K562 (cell line): ENCODE data around the gene SH3BP4. TPM values are rescaled to one million over a fixed set of nuclear protein-coding genes. Genes with fewer than 3 reads are reported as not detected.

Experiments
- ATAC-seq: fragments of 200-7000 bp; cut with Tn5 transposase; 3 replicates; pipeline ENCODE4 v1.9.1; 2020; ENCODE audit warnings: moderate library complexity
- BruUV-seq: library from RNA; stranded (reverse); fragments of 400-500 nt; replicated peaks from 2 replicates; lab custom pipeline; 2021; lab: Mats Ljungman, UMichigan
- CTCF ChIA-PET: fragments of 300-600 bp; formaldehyde crosslinking; extraction: SDS; loops from one replicate; lab custom pipeline; 2021; ENCODE audit warnings: low intra/inter-chr PET ratio; lab: Yijun Ruan, JAX
- POLR2A ChIA-PET: fragments of 300-600, 350-650 bp; sonication (Branson Sonifier 250); formaldehyde crosslinking; extraction: SDS; loops from one replicate; lab custom pipeline; 2021; ENCODE audit warnings: antibody characterized with exemption, inconsistent platforms; lab: Yijun Ruan, JAX
- DNase-seq, 4 experiments: peaks; one replicate each; pipeline versions ENCODE4 v3.0.0 to v3.0.0-alpha.2; 2011 to 2018; ENCODE audit warnings: low spot score in 3 of 4, mixed read lengths in 3 of 4; ENCODE audit errors: extremely low read depth in 1 of 4
- FAIRE-seq: peaks from 2 replicates; lab custom pipeline; 2011; peaks lifted over from hg19 to GRCh38; lab: Jason Lieb, UNC
- H2AFZ ChIP-seq: 2 replicates; pipeline ENCODE4 v1.6.0; 2011; ENCODE audit warnings: low read depth, low read length, control low read depth, inconsistent platforms
- H3K27ac ChIP-seq: fragments of 200-600 bp; 3 replicates; pipeline ENCODE4 v1.8.0; 2011; ENCODE audit warnings: low read depth, mild to moderate bottlenecking, control low read depth, inconsistent platforms, low read length, moderate library complexity, mixed read lengths; ENCODE audit errors: extremely low read depth
- H3K27me3 ChIP-seq, 2 experiments: fragments of 300-600 bp in 1 of 2; 2 replicates in 1 of 2; 3 replicates in 1 of 2; pipeline versions ENCODE4 v1.6.0 to v1.8.0; 2011; ENCODE audit warnings: inconsistent platforms in 2 of 2, low read length in 2 of 2, mild to moderate bottlenecking in 1 of 2, mixed read lengths in 1 of 2, moderate library complexity in 1 of 2; ENCODE audit not compliant: control insufficient read depth in 2 of 2, insufficient read depth in 2 of 2
- H3K36me3 ChIP-seq: fragments of 300-600 bp; 3 replicates; pipeline ENCODE4 v1.8.0; 2011; ENCODE audit warnings: mild to moderate bottlenecking, low read length, inconsistent platforms; ENCODE audit not compliant: control insufficient read depth, insufficient read depth
- H3K4me1 ChIP-seq, 2 experiments: fragments of 200-600 bp in 1 of 2; replicated peaks in 1 of 2; 2 replicates in 1 of 2; 3 replicates in 1 of 2; pipeline versions ENCODE4 v1.5.1 to v1.8.0; 2011; ENCODE audit warnings: inconsistent platforms in 2 of 2, low read length in 2 of 2, mild to moderate bottlenecking in 1 of 2, mixed read lengths in 1 of 2, moderate library complexity in 1 of 2; ENCODE audit not compliant: control insufficient read depth in 2 of 2, insufficient read depth in 2 of 2
- H3K4me2 ChIP-seq: 2 replicates; pipeline ENCODE4 v1.6.1; 2011; ENCODE audit warnings: low read length, control low read depth, inconsistent platforms, mixed read lengths; ENCODE audit not compliant: insufficient read depth
- H3K4me3 ChIP-seq: fragments of 200-600 bp; sonication (generic), shearing (Covaris generic); 2 replicates; pipeline ENCODE4 v1.5.1; 2016; ENCODE audit warnings: control low read depth, inconsistent platforms
- H3K79me2 ChIP-seq: fragments of 200-600 bp; 3 replicates; pipeline ENCODE4 v1.8.0; 2011; ENCODE audit warnings: low read length, inconsistent platforms; ENCODE audit not compliant: control insufficient read depth, insufficient read depth
- H3K9ac ChIP-seq, 2 experiments: 2 replicates each; pipeline versions ENCODE4 v1.6.0 to v1.6.1; 2011; ENCODE audit warnings: low read depth in 2 of 2, low read length in 2 of 2, control low read depth in 1 of 2, inconsistent platforms in 1 of 2, mild to moderate bottlenecking in 1 of 2, mixed read lengths in 1 of 2; ENCODE audit not compliant: insufficient read depth in 1 of 2
- H3K9me1 ChIP-seq: one replicate; pipeline ENCODE4 v1.6.0; 2011; ENCODE audit warnings: inconsistent platforms, mild to moderate bottlenecking, low read length, moderate library complexity; ENCODE audit not compliant: control insufficient read depth, insufficient read depth
- H3K9me3 ChIP-seq: replicated peaks from 2 replicates; pipeline ENCODE4 v1.5.1; 2011; ENCODE audit warnings: low read depth, low read length, inconsistent platforms; ENCODE audit not compliant: control insufficient read depth, insufficient read depth
- H4K20me1 ChIP-seq: replicated peaks from 2 replicates; pipeline ENCODE4 v1.6.1; 2011; ENCODE audit warnings: low read length, inconsistent platforms, mixed read lengths; ENCODE audit not compliant: control insufficient read depth, insufficient read depth
- FUS ChIP-seq: fragments of 200-400 bp; formaldehyde crosslinking; optimal IDR thresholded peaks from 2 replicates; pipeline ENCODE3; 2017; ENCODE audit warnings: low read depth, low read length
- KLF6 ChIP-seq: fragments of 250-450 bp; sonication (Bioruptor Pico); IDR thresholded peaks from 2 replicates; pipeline ENCODE4 v1.4.0; 2020; ENCODE audit warnings: mild to moderate bottlenecking, moderate library complexity, borderline replicate concordance
- MECOM ChIP-seq: fragments of 250-450 bp; sonication (Bioruptor Pico); IDR thresholded peaks from 2 replicates; pipeline ENCODE4 v1.8.0; 2022; ENCODE audit warnings: inconsistent platforms
- NFIX ChIP-seq: fragments of 250-450 bp; sonication (Bioruptor Pico); IDR thresholded peaks from 2 replicates; pipeline ENCODE4 v1.4.0; 2020; ENCODE audit warnings: low read depth, mild to moderate bottlenecking, moderate library complexity
- NFRKB ChIP-seq: fragments of 450-650 bp; IDR thresholded peaks from 2 replicates; pipeline ENCODE4 v1.6.1; 2016; ENCODE audit warnings: low read depth
- NR2C2 ChIP-seq, 2 experiments: fragments of 200-800 bp in 1 of 2; sonication (Bioruptor generic) in 1 of 2; sonication (generic) in 1 of 2; formaldehyde crosslinking in 1 of 2; IDR thresholded peaks; 2 replicates each; pipeline versions ENCODE4 v1.6.1 to v1.8.0; 2016 to 2022; ENCODE audit warnings: mild to moderate bottlenecking in 1 of 2, missing compliant biosample characterization in 1 of 2, missing genetic modification characterization in 1 of 2, missing genetic modification reagents in 1 of 2
- SMAD3 ChIP-seq: fragments of 450-650 bp; formaldehyde crosslinking; conservative IDR thresholded peaks from 2 replicates; pipeline ENCODE4 v1.4.0; 2020; ENCODE audit warnings: mild to moderate bottlenecking
- SMC3 ChIP-seq: conservative IDR thresholded peaks from 2 replicates; pipeline ENCODE4 v1.6.1; 2011; ENCODE audit warnings: low read depth, low read length, improper control_type of control experiment; ENCODE audit not compliant: insufficient read depth
- THAP7 ChIP-seq: fragments of 250-450 bp; sonication (Bioruptor Pico); IDR thresholded peaks from 2 replicates; pipeline ENCODE4 v1.5.0; 2021
- USF2 ChIP-seq: sonication (generic); formaldehyde crosslinking; IDR thresholded peaks from 2 replicates; pipeline ENCODE4 v1.5.0; 2020; ENCODE audit warnings: missing genetic modification reagents
- YY1 ChIP-seq, 3 experiments: IDR thresholded peaks; 2 replicates each; pipeline ENCODE4 v1.6.1; 2011; ENCODE audit warnings: low read length in 2 of 3, mild to moderate bottlenecking in 2 of 3, moderate library complexity in 2 of 3, borderline replicate concordance in 1 of 3, control low read depth in 1 of 3, low read depth in 1 of 3; ENCODE audit not compliant: insufficient read depth in 3 of 3, insufficient replicate concordance in 2 of 3, control insufficient read depth in 1 of 3, insufficient read length in 1 of 3; ENCODE audit errors: extremely low read depth in 1 of 3
- ZBTB43 ChIP-seq: sonication (generic); formaldehyde crosslinking; IDR thresholded peaks from 2 replicates; pipeline ENCODE4 v1.8.0; 2023; ENCODE audit warnings: mild to moderate bottlenecking, missing genetic modification reagents
- ZBTB7A ChIP-seq: IDR thresholded peaks from 2 replicates; pipeline ENCODE4 v1.6.1; 2011; ENCODE audit warnings: low read depth, mild to moderate bottlenecking, low read length, moderate library complexity, borderline replicate concordance; ENCODE audit not compliant: control insufficient read depth
- ZEB2 ChIP-seq: fragments of 450-650 bp; IDR thresholded peaks from 2 replicates; pipeline ENCODE4 v1.6.1; 2016
- WGBS: fragments of 100-300 bp; shearing (Covaris generic); methylation state at CpG from one replicate; pipeline ENCODE4 v1.1.6; 2016; ENCODE audit warnings: low coverage, mixed read lengths; ENCODE audit not compliant: insufficient coverage; ENCODE audit errors: missing lambda C conversion rate; 5-methylcytosine and 5-hydroxymethylcytosine counted together
- in situ Hi-C: fragments of 300-500 bp; cut with MboI; formaldehyde crosslinking; loops from 4 replicates; pipeline ENCODE4 v1.15.0; 2018; ENCODE audit warnings: inconsistent platforms, mixed read lengths
- intact Hi-C: fragments of 100-400 bp; cut with micrococcal nuclease; formaldehyde crosslinking; loops from 2 replicates; pipeline ENCODE4 v1.14.2; 2022
- polyA plus RNA-seq, 8 experiments: library from polyadenylated mRNA; depleted of rRNA in 4 of 8; stranded (reverse) in 5 of 8; unstranded in 3 of 8; fragments of >200 nt; fragmentation: Nextera tagmentation in 2 of 8; fragmentation: Illumina TruSeq in 1 of 8; extraction: Ambion mirVana in 2 of 8; extraction: Trizol in 1 of 8; gene quantifications; 2 replicates each; pipeline versions ENCODE4 v1.2.1 to v1.2.3, GENCODE V29; 2011 to 2014; ENCODE audit warnings: inconsistent platforms in 1 of 8, missing spikeins in 1 of 8
- total RNA-seq, 7 experiments: library from RNA; depleted of rRNA in 6 of 7; stranded (reverse); fragments of >200 nt in 6 of 7; fragmentation: Illumina TruSeq in 2 of 7; extraction: Trizol in 2 of 7; gene quantifications; 2 replicates each; pipeline versions ENCODE4 v1.2.1 to v1.2.3, GENCODE V29; 2011 to 2021; ENCODE audit warnings: low replicate concordance in 1 of 7

SH3BP4 gene
- total and polyA plus RNA-seq, 9 of the 15 experiments (the other 6 are each of a cell fraction or from before 2014, with no cell fraction given) = 0.03 to 0.28 (median 0.27) TPM; not detected in 6

- TF ChIP-seq NR2C2 (CRISPR knock-in tag; IDR thresholded peaks at IDR 0.05) (no peak), NR2C2 (tag; IDR thresholded peaks at IDR 0.05) (no peak)
These were observed 58.4 kb downstream of the SH3BP4 start (continued) for GRCh38 chr2:235010117-235010714.

GRCh38 chr2:235011607-235011928 is 59.8 kb downstream of the SH3BP4 start:
- Histone ChIP-seq H3K9me3 (no peaks in the 10 kb centered on the region), H3K4me1 (no peaks in the 10 kb centered on the region), H4K20me1 (no peaks in the 10 kb centered on the region), H3K4me3 (no peak overlapping the region), H3K27me3 (peaks cover 0 to 30% of the 10 kb centered on the region in 2 experiments; a peak in 2 of 5 replicates), H3K4me2 (no peak overlapping the region), H3K27ac (no peak overlapping the region), H3K36me3 (no peaks in the 10 kb centered on the region), H3K9me1 (no peaks in the 10 kb centered on the region), H3K79me2 (no peaks in the 10 kb centered on the region), H2AFZ (no peak overlapping the region), H3K9ac (no peak overlapping the region)
- TF ChIP-seq ZEB2 = no peak
- no peak for TF ChIP-seq NFRKB
- TF ChIP-seq FUS = no peak
- no peak for TF ChIP-seq USF2 (CRISPR knock-in tag)
- TF ChIP-seq THAP7 = no peak
- TF ChIP-seq SMAD3 (CRISPR knock-in tag) = no peak
- no peak for TF ChIP-seq NFIX (CRISPR knock-in tag)
- no peak for TF ChIP-seq SMC3
- TF ChIP-seq MECOM (CRISPR knock-in tag) = no peak
- no peak for TF ChIP-seq KLF6 (CRISPR knock-in tag)
- no peak for TF ChIP-seq ZBTB7A
- no peak for TF ChIP-seq ZBTB43 (CRISPR knock-in tag)
- no peak for TF ChIP-seq YY1 (IDR thresholded peaks at IDR 0.05; ENCODE audit: borderline replicate concordance in 1 of 3, control insufficient read depth in 1 of 3, extremely low read depth in 1 of 3, insufficient read depth in 3 of 3, insufficient read length in 1 of 3, insufficient replicate concordance in 2 of 3, low read depth in 1 of 3, low read length in 2 of 3)
- CTCF ChIA-PET = no interaction called here
- no peak for DNase-seq
- POLR2A ChIA-PET = no interaction called here
- no peak for FAIRE-seq
- no TSS peak for BruUV-seq
- no peak for ATAC-seq
- 3% methylated on average over 5 of the region's 5 CpGs for WGBS
- in situ Hi-C loops (no loop called here), intact Hi-C loops (no loop called here)
